Measurements from ENCODE around the gene SHB.

The SHB gene

DNA sequence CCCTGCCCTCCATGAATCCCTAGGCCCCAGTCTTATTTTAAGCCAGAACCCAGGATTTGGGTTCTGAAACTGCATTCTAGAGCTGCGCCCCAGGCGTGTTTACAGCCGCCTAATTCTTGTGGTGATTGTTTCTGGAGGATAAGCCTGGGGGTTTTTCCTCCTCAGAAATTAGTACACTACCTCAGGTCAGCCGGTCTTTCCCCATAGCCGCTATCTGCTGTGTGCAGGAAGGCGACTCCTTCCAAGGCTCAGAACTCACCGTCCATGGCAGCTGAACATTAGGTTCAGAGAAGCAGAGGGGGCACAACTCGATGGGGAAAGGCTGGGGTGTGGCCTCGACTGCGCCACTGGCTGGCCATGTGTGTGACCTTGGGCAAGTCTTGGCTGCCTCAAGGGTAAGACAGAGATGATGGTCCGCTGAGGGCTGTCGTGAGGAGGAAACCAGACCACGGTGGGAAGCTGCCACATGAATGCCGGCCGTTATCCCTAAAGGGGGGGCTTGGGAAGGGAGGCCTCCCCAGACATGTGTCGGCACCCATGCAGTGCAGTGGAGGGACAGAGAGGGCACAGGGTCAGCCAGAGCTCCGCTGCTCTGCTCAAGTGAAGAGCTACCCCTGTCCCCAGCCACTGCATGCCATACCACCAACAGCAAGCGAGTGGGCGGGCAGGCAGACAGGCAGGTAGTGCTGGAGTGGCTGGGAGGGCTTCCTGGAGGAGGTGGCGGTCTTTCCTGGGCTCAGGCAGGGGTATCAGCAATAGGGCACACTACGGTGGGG, 28.9 kb downstream of the SHB start:
- DNase-seq = no peak

DNA sequence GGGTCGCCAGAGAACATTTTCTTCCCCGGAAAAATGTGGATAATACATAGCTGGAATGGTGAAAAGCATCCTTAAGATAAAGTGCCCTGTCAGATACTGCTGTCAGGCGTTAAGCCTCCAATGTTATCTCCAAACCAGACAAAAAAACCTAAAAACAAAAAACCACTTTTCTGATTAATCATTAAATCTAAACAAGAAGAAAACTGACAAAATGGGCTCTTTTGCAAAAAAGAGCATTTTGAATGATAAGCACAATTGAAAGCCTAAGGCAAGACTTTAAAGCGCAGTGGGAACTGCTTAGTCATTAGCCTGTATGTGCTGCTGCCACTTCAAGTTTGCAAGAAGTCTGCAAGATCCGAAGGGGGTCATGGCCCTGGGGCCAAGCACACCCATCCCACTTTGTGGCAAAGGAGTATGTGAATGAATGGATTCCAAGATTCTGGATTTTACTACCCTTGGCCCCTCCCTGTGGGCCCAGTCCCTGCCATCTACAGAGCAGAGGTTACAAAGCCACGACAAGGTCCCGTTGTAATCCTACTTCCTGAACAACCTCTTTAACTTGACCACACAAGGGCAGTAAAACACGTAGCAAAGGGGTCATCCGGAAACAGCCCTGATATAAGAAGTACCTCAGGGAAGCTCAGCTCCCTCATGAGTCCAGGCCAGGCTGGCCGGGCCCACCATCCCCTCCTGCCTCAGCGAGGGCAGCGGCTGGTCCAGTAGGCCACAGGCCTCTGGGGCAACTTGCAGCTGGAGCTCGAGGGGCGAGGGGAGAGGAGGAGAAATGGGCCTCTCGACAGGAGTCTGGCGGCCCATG, 29.7 kb downstream of the SHB start:
- DNase-seq = no peak

DNA sequence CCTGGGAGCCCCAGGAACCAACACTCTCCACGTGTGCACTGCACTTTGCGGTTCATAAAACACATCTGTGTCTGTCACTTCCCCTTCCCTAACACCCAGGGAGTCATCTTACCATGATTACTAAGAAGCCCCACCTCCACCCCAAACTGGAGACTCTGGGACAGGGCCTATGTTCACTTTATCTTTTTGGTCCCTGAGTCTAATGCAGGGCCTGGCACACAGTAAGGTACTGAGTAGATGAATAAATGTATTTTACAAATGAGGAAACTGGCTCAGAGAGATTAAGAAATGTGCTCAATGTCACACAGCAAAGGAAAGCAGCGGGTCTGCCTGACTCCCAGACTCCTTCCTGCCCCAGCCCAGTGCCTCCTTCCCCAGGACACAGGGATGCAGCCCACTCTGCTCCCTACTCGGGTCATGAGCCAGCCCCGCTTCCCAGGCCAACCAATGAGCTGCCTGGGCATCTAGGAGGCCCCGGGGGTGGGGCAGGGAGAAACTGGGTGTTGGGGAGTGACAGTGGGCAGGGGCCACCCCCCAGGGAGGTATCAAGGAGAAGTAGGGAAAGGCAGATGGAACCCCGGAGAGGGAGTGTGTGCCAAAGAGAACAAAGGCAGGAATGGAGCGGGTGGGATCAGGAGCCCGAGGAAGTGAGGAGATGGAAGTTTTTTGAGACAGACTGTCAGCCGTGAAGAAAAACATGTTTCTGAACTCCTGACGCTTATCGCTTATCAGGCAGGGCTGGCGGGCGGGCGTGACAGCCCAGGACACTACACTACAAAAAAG, 30.5 kb downstream of the SHB start:
- no peak for DNase-seq

DNA sequence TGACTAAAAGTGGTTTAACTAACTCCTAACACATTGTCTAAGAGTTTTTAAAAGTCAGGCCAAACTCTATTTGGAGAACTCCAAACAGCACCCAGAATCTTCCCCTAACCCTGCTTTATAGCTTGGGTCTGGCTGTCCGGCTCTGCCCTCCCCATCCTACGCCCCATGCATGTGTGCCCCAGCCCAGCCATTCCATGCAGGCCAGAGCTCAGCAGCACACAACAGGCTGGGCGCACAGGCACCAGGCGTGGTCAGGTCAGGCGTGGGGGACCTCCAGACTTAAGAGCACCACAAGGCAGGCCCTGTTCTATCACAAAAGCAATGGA, 31.1 kb downstream of the SHB start:
- DNase-seq = no peak

DNA sequence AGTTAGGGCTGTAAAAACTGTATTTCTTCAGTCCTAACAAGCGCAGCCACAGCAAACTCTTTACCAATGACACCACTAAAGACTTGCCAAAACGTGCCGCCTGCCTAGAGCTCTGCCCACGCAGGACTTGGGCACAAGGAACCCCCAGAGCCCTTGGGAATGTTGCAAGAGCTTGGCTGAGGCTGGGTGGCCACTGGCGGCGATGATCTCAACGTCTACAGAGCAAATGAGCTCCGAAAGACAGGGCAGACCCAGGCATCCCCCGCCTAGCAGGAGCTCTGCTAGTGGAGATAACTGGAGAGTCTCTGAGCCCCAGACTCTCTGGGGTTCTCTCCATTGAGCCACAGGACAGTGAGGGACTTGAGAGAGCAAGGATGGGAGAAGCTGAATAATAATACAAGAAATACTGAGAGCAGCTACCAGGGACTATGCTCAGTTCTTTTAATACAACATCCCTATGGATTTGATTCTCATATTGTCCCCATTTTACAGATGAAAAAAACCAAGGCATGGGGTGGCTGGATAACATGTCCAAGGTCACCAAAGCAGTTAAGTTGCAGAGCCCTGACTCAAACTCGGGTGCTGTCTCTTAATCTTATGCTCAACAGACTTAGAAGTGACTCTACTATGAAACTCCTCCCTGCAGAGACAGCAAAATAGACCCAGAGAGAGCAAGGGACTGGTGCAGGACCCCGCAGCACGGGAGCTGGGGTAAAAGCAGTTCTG, 32.5 kb downstream of the SHB start:
- DNase-seq = no peak

DNA sequence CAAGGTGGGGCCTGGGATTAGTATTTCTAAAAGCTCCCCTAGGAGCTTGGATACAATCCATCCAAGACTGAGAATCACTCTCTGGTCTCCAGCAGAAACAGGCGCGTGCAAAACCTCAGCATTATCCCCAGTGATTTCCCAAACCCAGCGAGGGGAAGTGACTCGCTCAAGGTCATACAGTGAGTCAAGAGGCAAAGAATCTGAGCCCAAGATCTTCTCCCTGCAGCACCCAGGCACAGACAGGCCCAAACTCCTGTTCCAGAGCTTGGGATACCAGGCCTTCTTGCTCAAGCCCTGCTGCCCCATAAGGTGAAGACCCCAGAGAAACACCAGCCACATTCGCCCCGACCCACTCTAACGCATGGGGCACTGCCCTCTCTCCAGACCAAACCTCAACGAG, 33.2 kb downstream of the SHB start:
- no peak for DNase-seq

DNA sequence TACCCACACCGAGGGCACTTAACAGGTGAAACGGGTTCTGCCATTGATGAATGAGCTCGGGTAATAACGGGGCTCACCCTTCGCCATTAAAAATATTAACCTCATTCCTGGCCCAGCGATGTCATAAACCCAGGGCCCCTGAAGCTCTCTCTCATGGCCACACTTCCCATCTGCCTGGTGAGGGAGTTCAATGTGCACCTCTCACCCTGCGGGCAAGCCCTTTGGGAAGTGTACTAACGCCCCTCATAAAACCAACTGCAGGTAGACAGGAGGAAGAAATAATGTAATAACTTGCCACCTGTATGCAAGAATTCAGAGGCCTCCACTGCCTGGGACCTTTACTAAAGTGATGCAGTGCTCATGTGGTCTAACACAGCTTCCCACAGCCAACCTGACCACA, 35.1 kb downstream of the SHB start:
- DNase-seq = no peak

DNA sequence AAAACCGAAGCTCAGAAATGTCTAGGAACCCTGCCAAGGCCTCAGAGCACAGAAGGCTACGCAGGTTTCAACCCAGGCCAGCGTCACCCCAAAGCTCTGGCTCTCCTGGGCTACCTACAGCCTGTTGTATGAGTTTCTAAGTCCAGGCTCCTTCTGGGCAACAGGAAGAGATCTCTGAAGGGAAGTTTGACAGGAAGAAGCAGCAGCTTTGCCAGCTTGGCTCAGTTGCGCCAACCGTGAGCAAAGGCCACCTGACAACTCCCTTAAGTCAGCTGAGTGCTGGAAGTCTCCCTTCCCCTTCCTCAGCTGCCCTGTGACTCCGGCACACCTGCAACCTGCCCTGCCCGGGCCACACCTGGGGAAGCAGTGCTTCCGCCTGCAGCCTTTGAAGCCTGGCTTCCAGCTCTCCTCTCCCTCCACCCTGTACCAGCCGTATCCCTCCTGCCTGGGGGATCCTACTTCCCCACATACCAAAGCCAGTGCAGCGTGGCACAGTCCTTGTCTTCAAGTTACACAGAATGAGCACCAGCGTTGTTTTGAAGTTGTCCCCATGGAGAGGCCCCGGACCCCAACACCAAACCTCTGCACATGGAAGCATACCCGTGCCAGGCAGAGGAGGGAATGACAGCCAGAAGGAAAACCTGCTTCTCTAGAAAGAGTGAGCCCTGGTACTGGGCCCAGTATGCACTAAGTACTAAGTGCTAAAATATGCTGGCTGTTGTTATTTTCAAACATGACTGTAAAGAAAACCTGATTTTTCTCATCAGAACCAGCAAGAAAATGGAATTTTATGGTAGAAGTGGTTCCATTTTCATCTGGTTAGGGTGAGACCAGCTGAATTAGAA, 36.5 kb downstream of the SHB start:
- DNase-seq = no peak

DNA sequence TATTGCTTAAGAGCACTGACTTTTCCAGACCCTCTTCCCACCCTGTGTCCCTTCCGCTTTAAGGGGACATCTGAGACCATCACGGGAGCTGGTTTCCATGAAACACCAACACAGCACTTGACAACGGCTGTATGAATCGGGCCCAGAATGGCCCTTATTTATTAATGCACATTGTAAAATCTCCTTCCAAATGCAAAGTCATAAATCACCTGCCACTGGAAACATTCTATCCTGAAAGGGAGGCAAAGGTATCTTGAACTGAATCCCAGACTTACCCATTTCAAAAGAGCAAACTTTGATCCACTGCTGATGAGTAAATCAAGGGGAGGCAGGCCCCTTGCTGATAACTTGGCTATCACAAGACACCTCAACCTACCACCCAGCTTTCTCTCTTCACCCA, 37.4 kb downstream of the SHB start:
- DNase-seq = no peak

DNA sequence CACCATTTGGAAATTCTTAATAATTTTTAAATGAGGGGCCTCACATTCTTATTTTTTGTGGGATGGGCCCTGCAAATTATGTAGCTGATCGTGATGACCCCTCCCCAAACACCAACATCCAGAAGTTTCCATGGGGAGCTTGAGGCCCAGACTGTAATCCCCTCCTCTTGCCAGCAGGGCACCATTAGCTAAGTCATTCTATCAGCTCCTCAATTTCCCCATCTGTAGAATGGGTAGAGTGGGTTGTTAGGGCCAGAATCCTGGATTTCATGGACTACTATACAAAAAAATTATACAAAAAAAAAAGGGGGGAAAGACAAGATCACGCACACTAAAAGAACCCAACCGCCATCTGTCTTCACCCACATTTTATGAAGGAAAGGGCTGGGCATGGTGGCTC, 38.4 kb downstream of the SHB start:
- no peak for DNase-seq

DNA sequence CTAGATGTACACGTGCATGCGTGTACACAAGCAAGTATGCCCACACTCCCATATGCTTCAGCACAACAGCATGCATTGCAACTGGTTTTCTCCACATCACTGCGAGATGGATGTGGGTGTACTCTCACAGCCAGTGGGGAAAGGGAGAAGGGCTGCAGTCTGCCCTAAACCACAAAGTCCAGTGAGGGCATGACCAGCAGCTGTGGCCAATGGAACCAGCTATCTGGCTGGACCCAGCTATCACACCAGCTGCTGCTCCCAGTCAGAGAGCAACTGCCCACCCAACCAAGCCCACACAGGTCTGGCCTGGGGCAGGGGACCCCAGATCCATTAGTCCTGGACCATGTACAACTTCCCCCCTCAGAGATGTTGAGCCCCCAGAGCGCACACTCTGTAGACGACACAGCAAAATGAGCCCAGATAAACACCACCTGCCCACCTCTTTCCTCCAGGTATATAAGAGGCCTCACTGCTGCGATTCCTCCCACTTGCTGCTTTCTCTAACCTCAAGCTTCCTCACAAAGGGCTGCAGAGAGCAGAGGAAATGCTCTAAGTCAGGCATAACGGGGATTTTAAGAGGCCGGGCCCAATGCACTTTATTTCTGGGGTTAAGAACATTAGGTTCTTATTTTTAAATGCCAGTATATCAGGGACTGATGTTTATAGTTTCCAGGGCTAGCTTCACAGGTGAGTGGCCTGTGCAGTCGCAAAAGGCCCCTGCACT, 39.0 kb downstream of the SHB start:
- no peak for DNase-seq

DNA sequence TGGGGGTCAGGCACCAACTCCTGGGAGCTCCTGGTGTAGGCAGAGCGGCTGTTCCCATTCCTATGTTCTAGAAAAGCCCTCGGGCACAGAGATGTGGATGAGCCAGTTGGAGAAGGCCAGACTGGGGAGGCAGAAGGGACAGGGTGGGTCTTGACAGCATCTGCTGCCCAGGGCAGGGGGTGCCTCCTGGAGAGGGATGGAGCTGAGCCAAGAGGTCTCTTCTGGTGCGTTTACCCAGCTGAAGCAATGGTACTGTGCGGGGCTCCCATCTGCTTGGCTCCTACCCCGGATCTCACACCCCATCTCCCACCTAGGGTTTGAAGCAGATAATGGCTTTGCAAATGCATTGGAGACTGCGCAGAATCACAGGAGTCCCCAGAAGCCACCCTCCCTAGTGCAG, 41.3 kb downstream of the SHB start:
- no peak for DNase-seq

DNA sequence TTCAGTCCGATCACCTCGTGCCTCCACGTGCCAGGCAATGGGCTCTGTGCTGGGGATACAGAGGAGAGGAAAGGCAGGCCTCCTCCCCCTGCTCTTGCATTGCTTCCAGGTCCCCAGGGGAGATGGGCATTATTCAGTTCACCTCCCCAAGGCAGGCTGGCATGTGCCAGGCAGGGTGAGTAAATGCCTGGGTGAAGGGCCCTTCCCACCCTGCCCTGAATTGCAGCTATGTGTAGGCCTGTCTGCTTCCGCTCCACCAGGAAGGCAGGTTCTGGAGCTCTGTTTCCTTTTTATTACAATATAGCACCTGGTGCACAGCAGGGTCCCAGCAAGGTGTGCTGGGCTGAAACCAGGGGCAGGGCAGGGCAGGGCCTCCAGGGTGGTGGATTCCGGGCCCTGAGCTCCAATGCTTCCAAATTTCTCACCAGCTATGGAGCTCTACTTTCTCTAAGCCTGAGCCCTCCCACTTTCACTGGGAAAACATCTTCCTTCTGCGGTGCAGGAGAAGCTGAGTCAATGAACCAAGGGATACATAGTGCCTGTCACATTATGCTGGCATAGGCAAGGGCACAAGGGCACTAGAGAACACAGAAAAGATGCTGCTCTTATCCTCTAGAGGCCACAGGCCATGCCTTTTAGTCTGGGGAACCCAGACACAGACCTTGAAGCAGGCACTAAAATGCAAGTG, 42.0 kb downstream of the SHB start:
- no peak for DNase-seq

DNA sequence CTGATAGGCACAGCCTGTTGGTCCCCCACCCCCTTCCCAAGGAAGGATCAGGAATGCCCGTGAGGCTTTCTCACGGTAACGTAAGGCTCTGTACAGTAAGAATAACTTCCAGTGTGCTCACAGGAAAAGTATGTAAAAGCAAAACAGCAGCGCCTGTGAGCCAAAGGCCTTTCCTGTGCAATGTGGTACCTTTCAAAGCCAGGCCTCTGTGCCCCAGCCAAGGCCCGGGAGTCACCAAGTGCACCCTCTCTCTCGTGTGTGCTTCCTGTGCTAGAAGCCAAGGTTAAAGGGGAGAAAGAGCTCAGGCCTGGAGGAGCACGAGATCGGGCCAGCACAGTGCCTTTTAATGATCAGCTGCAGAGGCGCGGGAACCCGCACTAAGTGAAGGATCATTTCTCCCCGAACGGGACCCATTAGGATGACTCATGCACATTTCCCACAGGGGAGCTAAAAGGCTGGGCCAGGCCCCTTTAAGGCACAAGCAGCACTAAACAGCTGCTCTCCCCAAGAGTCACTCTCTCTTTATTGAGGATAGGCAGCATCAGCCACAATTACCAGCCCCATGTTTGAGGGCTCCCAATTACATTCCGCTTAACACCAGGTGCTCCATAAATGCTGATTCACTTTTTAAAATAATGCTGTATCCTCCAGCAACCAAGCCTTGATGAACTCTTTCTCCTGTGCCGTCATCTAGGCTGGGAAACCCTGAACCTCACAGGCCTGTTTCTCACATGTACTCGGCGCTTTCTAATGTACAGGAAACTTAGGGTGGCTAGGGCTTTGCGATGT, 42.8 kb downstream of the SHB start:
- peak; percentile 30 for DNase-seq

DNA sequence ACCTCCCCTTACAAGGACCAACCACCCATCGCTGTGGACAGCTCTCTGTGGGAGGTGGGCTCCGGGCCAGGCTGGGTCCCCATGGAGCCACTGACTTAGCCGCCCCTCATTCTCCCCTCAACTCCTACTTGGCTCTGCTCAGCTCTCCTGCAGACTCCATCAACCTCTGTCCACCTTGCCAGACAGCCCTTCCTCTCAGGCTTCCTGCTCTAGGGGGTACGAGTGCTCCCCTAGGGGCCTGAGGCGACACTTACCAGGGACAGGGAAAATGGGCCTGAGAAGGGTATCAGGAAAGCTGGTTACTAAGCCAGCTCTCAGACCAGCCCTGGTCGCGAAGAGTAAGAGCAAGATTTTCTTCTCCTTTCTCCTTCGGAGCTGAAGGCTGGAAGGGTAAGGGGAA, 43.9 kb downstream of the SHB start:
- DNase-seq = no peak

DNA sequence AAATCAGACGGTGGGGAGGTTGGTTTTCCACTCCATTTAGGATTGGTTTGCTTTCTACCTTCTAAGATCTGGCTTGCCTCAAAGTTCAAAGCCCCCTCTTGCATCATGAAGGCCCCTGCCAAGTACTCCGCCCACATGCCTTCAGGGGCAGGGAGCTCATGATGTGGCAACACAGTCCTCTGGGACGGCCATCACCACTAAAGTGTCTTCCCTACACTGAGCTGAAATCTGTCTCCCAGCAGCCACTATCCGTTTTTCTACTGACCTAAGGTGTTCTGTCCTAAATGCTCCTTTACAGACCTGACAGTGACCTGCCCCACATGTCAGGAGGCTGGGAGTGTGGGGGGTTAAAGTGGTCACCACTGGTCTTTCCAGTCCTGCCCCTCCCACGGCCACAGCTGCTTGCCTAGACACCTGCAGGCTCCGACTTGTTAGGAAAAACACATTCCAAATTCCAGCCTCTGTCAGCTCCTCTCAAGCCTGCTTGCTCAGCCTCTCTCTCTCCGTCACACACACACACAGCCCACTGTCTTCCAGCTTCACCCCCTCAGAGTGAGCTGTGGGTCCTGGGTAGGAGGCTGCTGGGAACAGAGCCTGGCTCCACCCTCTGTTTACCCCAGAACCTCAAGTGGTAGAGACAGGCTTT, 44.9 kb downstream of the SHB start:
- DNase-seq = no peak

DNA sequence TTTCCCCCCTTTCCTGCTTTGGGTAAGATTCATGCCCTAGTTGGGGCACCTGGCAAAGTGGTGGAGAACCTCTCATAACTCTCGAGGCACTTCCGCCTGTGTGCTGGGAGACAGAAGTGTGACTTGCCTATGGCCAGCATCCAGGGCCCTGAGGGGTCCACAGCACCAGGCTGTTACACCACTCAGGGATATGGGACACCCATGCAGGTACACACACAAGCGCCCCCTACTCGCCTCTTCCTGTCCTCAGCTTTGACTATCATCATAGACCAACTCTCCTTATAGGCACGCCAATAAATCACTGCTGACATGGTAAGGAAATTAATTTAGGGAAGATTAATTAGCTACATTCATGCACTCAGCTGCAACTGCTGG, 45.4 kb downstream of the SHB start:
- no peak for DNase-seq

DNA sequence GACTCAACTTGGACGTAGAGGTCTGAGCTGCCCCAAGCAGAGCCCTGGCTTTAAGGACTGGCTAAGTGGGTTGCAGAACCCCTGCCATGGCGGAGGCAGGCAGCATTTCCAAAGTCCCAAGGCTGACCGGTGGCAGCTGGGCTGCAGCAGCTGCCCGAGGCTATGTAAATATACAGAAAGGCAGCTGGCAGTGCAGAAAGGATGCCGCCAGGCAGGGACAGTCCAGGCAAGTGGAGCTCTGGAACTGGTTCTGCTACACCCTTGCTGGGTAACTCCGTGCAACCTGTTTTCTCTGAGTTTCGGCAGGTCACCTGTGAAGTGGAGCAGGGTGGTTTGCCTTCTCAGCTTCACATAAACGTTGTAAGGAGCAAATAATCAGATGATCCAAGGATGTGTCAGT, 46.0 kb downstream of the SHB start:
- DNase-seq = no peak

DNA sequence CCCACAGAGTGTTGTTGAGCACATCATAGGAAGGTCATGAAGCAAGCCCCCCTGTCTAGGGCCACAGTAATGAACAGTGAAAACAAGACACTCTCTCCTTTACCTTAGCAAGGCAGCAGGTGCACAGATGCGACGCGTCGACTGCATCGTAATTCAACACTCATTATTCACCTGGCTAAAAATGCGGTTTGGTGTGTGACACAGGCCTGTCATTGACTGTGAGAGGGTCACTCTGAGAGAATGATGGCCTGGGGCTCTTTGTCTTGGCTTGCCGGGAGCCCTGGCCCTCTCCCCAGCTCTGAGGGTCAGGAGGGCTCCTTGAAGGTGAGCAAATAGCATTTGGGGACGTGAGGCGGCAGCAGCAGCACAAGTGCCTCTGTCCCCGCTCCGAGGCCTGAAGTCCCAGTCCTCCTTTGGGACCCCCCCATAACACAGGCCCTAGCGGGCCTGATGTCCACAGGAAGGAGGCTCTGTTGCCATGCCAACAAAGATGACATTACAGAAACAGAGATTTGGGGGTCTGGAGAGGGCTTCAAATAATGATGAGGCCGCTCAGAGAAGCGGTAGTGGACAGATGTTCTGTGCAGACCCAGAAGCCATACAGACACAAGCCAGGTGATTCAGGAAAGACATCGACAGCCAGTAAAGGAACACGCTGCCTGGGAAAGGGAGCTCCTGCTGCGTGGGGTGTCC, 46.7 kb downstream of the SHB start:
- no peak for DNase-seq

All from DMS 273 treated with DMSO at 0.1 percent for 48 hours (cell line).